Measurements from ENCODE around the gene VPS8.
"Not testable (repeated sequence)": the region's sequence is repeated elsewhere in the genome, so short reads cannot be mapped to it uniquely, and the experiment has no call there.

Gene VPS8

DNA sequence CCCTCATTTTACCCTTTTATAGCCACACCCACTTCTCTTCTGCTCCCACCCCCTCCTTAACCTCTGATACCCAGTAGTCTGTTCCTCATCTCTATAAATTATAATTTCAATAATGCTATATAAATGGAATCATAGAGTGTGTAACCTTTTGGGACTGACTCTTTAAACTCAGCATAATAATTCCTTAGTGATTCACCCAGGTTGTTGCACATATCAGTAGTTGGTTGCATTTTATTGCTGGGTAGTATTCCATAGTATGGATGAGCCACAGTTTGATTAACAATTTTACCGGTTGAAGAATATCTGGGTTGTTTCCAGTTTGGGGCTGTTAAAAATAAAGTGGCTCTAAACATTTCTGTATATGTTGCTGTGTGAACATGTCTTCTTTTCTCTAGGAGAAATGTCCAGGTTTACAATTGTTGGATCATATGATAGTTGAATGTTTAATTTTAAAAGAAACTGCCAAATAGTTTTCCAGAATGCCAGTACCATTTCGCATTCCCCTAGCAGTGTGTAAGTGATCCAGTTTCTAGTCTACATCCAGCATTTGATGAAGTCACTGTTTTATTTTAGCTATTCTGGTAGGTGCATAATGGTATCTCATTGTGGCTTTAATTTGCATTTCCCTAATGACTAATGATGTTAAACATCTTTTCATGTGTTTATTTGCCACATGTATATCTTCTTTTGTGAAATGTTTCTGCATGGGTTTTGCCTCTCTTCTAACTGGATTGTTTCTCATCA lies 68.5 kb downstream of the VPS8 start:
- no peak for DNase-seq

GRCh38 chr3:184884359-184885017 lies 72.5 kb downstream of the VPS8 start:
- DNase-seq, result no peak

- DNase-seq, result no peak
These were observed 73.1 kb downstream of the VPS8 start for GRCh38 chr3:184885112-184885511.

DNA sequence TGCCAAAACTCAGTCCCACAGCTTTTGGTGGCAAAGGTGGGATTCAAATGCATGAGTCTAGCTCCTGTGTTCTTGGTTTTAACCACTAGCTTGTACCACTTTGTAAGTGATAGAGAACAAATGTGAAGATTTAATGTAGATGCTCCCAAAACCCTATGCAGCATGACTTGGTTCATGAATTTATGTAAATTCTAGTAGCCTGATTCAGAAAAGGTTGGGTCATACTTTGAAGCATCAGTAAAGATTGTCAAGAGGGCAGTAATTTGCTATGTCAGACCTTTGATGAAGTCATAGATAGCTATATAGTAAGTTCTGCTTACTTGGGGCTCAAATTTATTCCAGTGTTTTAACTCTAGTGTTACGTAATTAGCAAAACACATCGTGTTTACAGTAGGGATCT lies 75.6 kb downstream of the VPS8 start:
- DNase-seq, result no peak

DNA sequence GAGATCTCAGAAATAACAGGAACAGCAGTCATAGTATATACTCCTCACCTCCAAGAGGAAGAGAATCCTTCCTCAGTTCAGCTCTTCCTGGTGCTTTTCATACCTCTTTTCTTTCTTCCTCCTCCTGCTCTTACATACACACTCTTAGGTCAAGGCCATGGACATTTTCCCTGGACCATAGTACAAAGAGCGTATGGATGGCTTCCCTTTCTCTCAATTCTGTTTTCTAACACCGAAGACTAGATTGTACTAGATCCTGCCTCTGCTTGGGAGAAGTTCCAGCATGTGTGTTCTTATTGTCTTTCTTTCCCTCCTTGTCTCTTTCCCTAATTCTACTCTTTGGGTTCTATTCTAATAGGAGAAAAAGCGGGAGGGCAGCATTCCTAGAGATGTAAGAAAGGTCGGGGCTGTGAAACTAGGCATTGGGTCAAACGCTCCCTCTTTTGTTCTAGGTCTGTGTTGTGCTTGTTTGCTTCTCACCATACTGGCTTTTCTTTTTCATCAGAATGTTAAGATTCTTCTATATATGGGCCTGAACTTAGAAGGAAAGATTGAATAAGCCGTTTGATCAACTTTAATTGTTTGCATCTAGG lies 77.4 kb downstream of the VPS8 start:
- DNase-seq, result no peak

GRCh38 chr3:184894051-184894450 lies 82.1 kb downstream of the VPS8 start:
- no peak for DNase-seq

GRCh38 chr3:184895350-184895749 lies 83.4 kb downstream of the VPS8 start:
- no peak for DNase-seq

GRCh38 chr3:184896336-184896735 lies 84.4 kb downstream of the VPS8 start:
- DNase-seq, result no peak

DNA sequence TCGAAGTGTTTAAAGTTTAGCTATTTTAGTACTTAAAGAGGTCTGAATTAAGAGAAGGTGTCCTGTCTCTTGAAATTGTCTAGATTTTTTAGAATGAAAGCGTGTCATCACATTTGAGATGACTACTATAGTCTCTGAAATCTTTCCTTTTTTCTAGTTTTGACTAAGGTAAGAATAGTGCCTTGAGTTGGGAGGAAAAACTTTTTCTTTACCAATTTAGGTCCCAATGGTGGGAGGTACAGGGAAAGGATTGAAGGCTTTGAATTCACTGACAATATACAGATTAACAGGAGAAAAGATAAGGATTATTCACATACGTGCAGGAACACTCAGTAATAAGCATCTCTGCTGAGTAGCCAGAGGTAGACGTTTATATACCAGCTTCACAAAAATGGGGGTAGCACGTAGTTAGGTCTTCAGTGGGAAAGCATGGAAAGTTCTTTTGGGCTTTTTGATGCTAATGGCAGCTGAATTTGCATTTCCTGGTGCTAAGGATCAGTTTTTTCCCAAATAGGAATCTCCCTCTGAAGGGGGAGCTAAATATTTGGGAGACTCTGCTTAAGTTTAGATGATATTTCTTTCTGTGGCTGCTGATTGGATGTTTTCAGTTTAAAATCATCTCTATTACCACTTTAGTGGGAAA lies 88.1 kb downstream of the VPS8 start:
- no peak for DNase-seq

DNA sequence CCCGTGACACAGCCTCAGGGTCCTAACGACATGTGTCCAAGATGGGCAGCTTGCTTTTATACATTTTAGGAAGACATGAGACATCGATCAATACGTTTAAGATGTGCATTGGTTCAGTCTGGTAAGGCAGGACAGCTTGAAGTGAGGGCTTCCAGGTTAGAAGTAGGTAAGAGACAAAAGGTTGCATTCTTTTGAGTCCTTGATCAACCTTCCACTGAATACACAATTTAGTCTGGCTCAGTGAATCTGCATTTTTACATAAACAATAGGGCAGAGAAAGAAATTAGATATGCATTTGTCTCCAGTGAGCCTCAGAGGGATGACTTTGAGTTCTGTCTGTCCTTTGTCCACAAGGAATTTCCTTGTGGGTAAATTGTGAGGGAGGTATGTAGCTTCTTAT lies 95.1 kb downstream of the VPS8 start:
- not testable (repeated sequence) for DNase-seq

DNA sequence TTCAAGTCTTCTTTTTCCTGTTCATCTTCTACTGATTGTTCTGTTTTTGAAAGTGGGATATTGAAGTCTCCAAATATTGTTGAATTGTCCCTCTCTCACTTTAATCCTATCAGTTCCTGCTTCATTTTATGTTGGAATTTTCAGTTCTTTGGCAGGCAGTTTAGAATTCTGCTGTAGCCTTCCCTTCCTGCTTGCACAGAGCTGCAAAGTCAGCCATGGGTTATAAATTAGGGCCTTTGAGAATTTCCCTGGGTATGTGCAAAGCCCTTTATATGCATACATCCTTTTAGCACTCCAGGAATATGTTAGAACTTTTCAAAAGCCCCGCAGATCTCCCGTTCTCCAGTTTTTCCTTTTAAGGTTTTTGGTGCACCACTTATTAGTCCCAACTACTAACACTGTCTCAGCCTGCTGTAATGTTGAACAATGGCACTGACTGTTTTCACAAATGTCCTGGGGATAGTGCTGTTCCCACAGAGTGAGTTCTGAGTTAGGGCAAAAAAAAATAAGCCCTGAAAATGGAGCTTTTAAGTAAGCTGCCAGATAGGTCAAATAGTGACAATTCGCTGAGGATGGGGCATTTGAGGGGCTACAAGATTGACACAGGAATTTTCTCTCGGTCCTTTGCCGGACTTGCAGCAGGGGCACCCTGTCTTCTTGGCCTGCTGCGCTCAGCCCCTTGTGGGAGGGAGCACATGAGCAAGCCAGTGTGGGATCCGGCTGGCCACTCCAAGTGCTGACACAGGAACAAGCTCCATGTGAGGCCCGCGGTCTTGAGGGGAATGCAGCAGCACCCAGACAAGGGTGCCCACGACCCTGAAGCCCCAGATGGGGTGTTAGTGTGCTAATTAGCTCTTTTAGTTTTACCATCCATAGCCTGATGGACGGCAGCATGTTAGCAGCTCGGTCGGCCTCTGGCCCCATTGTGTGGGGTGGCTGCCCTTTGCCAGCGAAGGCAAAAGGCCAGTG lies 96.0 kb downstream of the VPS8 start:
- no peak for DNase-seq

DNA sequence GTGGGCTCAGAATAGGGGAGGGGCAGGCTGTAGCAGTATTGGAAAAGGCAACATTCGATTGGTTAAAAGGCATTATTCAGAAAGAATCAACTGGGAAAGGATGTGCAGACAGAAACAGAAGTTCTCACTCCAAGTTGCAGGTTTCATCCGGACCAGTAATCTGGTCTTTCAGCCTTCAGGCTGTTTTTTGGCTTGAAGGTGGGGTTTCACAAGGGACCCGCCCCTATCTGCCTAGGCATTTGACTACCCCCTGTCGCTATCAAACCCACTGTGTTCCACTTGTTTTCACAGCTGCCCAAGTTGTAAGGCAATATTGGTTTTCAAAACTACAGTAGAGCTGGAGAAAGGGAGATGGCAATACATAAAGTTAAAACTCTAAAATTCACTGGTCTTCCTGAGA lies 96.9 kb downstream of the VPS8 start:
- no peak for DNase-seq

DNA sequence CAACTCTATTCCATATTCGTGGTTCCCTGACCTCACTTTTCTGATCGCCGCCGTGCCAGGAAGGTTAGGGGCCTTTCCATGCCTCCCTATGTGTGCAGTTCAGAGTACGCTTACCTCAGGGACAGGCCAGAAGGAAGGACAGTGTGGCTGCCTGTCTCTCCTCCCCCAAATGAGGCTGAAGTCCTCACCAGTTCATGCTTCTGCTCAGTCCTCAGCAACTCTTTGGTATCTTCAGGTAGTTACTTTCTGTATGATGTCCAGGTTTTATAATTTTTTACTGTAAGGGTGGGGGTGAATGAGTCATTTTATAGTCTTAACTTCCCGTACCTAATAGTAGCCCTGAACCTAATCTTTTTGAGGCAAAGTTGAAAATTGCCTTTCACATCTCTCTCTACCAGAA lies 98.7 kb downstream of the VPS8 start:
- no peak for DNase-seq

GRCh38 chr3:184911570-184911969 lies 99.6 kb downstream of the VPS8 start:
- DNase-seq, result no peak

- DNase-seq, result no peak
These were observed 100.2 kb downstream of the VPS8 start for GRCh38 chr3:184912163-184912562.

DNA sequence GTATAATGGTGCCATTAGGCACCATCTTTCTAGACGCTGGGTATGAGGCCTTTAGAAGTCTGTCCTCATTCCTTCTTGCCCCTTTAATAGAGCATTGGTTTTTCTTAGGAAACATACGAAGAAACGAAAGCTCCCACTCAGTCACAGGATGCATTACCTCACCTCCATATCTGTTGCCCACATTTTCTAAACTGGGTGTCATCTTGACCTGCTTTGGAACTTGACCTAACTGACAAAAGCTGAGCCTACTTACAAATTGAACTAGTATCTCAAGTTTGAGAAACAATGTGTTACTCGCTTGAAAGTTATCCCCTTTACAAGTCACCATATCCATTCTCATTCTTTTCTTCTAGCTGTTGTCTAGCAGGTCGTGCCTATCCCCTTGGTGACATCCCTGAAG lies 102.7 kb downstream of the VPS8 start:
- DNase-seq, result no peak

- no peak for DNase-seq
These were observed 106.8 kb downstream of the VPS8 start for GRCh38 chr3:184918750-184919149.

- no peak for DNase-seq
These were observed 107.7 kb downstream of the VPS8 start for GRCh38 chr3:184919651-184920050.

- no peak for DNase-seq
These were observed 112.6 kb downstream of the VPS8 start for GRCh38 chr3:184924547-184924946.

DNA sequence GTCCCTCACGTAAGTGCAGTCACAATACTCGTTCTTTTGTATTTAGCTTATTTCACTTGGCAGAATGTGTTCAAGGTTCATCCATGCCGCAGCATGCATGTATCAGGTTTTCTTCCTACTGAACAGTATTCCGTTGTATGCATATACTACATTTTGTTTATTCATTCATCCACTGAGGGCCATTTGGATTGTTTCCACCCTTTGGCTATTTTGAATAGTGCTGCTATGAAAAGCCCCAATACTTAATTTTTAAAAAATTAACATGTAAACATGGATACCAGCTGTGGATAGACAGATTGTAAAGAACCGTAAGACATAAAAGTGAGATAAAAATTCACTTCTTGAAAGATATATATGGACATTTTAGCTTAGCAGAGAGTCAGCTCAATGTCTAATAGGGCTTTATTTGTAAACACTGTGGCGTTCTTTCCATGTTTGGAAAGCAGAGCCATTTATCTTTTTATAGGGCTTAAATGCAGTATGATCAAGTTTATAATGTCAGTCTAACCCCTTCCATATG lies 115.9 kb downstream of the VPS8 start:
- DNase-seq, result no peak

- DNase-seq, result no peak
These were observed 120.8 kb downstream of the VPS8 start for GRCh38 chr3:184932777-184933176.

- no peak for DNase-seq
These were observed 125.6 kb downstream of the VPS8 start for GRCh38 chr3:184937611-184938010.
